ENCODE data around the gene CEL. TPM values are rescaled to one million over a fixed set of nuclear protein-coding genes. Genes with fewer than 3 reads are reported as not detected.
"Not testable (repeated sequence)": the region's sequence is repeated elsewhere in the genome, so short reads cannot be mapped to it uniquely, and the experiment has no call there.

CEL gene
- total RNA-seq, 1 donor from 2014 or later: 3.5 TPM

DNA sequence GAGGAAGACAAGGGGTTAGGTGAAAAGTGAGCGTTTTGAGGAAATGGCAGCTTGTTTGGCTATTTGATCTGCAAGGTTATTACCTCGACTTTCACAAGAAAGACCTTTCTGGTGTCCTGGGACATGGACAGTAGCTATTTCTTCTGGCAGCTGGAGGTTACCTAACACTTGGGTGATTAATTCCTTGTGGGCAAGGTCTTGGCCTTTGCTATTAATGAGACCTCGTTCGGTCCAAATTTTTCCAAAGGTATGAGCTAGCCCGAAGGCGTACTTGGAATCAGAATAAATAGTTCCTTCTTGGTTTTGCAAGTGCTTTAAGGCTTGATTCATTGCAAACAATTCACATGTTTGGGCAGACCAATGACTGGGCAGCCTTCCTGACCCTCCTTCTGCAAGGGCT lies 26.1 kb upstream of the CEL start:
- H3K9me3 Mint-ChIP-seq: no peaks in the 10 kb centered on the region
- no peak for DNase-seq (ENCODE audit: low read depth, low spot score)
- peaks cover 16% of the 10 kb centered on the region for H3K36me3 Mint-ChIP-seq (ENCODE audit: low read depth)
- H3K4me1 Mint-ChIP-seq: peaks cover 23% of the 10 kb centered on the region
- TF ChIP-seq, protein P1, sequence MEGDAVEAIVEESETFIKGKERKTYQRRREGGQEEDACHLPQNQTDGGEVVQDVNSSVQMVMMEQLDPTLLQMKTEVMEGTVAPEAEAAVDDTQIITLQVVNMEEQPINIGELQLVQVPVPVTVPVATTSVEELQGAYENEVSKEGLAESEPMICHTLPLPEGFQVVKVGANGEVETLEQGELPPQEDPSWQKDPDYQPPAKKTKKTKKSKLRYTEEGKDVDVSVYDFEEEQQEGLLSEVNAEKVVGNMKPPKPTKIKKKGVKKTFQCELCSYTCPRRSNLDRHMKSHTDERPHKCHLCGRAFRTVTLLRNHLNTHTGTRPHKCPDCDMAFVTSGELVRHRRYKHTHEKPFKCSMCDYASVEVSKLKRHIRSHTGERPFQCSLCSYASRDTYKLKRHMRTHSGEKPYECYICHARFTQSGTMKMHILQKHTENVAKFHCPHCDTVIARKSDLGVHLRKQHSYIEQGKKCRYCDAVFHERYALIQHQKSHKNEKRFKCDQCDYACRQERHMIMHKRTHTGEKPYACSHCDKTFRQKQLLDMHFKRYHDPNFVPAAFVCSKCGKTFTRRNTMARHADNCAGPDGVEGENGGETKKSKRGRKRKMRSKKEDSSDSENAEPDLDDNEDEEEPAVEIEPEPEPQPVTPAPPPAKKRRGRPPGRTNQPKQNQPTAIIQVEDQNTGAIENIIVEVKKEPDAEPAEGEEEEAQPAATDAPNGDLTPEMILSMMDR (conservative IDR thresholded peaks at IDR 0.05): no peak
- H3K27ac Mint-ChIP-seq (ENCODE audit: unreplicated experiment): no peak overlapping the region
- H3K4me3 Mint-ChIP-seq: peak overlapping the region; percentile 13
- H3K27me3 Mint-ChIP-seq (ENCODE audit: low read depth): no peaks in the 10 kb centered on the region

DNA sequence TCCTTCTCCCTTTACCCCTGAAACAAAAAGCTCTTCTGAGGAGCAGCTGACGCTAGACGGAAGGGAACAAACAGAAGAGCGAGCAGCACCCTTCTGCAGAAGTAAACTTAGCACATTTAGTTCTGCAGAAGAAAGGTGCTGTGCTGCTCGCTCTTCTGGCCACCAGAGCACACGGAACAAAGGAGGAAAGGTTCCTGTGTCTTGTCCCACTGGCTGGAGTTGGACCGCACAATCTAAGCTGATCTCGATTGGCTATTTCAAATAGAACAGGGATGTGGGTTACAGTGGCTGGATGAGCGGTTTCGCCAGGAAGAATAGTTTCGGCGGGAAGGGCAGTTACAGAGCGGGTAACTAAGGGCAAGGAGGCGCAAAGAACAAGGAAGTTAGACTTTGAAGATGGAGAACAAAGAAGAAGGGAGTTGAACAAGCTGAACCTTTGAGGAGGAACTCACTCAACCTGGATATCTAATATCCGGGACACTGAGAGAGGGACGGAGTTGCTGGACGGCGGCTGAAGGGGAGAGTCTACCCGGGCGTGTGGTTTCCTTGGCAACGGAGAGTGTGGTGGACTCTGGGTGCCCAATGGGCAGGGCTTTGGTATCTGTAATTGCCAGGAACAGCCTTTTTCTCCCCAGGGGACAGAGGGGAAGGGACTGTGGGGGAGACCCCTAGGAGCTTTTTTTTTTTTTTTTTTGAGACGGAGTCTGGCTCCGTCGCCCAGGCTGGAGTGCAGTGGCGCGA lies 23.8 kb upstream of the CEL start:
- Mint-ChIP-seq H3K4me1 (peaks cover under 1% of the 10 kb centered on the region), H3K27ac (ENCODE audit: unreplicated experiment) (peak overlapping the region; percentile 52), H3K36me3 (ENCODE audit: low read depth) (peaks cover 16% of the 10 kb centered on the region), H3K9me3 (no peaks in the 10 kb centered on the region), H3K27me3 (ENCODE audit: low read depth) (no peaks in the 10 kb centered on the region), H3K4me3 (no peak overlapping the region)
- DNase-seq (ENCODE audit: low read depth, low spot score): no peak
- TF ChIP-seq, protein P1 (conservative IDR thresholded peaks at IDR 0.05): no peak

DNA sequence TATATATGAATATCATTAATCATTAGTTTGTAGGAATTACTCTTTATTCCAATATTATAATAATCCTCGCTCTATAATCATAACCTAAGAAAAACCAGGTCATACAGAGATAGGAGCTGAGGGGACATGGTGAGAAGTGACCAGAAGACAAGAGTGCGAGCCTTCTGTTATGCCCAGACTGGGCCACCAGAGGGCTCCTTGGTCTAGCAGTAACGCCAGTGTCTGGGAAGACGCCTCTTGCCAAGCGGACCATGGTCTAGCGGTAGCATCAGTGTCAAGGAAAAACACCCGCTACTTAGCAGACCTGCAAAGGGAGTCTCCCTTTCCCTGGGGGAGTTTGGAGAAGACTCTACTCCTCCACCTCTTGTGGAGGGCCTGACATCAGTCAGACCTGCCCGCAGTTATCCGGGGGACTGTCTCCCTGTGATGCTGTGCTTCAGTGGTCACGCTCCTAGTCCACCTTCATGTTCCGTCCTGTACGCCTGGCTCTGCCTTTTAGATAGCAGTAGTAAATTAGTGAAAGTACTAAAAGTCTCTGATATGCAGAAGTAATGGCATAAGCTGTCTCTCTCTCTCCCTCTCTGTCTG lies 20.8 kb upstream of the CEL start:
- H3K4me1 Mint-ChIP-seq; H3K27me3 Mint-ChIP-seq (ENCODE audit: low read depth); H3K27ac Mint-ChIP-seq (ENCODE audit: unreplicated experiment); H3K4me3 Mint-ChIP-seq; H3K9me3 Mint-ChIP-seq: not testable (repeated sequence)
- peak; percentile 57 for DNase-seq (ENCODE audit: low read depth, low spot score)
- TF ChIP-seq, protein P1 (conservative IDR thresholded peaks at IDR 0.05): peak; percentile 69
- H3K36me3 Mint-ChIP-seq (ENCODE audit: low read depth): peaks cover 20% of the 10 kb centered on the region

DNA sequence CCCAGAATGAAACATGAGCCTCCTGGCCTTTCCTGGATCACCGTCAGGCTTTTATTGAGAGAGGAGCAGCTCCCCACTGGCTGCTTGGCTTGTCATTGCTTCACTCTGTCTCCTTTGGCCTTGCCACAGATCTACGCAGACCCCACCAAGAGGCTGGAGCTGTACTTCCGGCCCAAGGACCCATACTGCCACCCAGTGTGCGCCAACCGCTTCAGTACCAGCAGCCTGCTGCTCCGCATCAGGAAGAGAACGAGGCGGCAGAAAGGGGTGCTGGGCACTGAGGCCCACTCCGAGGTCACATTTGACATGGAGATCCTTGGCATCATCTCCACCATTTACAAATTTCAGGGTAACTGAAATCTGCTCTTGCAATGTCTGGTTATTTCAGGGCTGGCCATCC lies 19.8 kb upstream of the CEL start:
- DNase-seq (ENCODE audit: low read depth, low spot score): no peak
- Mint-ChIP-seq H3K27ac (ENCODE audit: unreplicated experiment) (no peak overlapping the region), H3K4me3 (no peak overlapping the region), H3K4me1 (no peaks in the 10 kb centered on the region), H3K27me3 (ENCODE audit: low read depth) (no peaks in the 10 kb centered on the region), H3K36me3 (ENCODE audit: low read depth) (peaks cover 17% of the 10 kb centered on the region), H3K9me3 (no peaks in the 10 kb centered on the region)
- TF ChIP-seq, protein P1 (conservative IDR thresholded peaks at IDR 0.05): no peak

DNA sequence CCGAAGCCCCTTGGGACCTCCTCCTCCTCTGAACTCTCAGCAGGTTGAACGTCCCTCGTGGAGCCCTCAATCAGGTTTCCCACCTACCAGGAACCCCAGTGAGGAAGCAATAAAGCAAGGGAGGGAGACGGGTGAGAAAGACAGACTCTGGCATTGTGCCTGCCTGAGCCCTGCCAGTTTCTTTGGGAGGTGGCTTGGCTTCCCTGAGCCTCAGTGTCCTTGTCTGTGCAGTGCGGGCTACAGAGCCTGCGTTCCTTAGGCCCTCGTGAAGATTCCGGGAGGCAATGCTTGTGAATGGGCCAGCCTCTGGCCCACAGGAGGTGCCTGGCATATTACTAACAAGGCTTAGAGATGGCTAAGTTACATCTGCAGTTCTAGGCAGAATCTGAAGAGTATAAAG lies 19.1 kb upstream of the CEL start:
- no peaks in the 10 kb centered on the region for H3K9me3 Mint-ChIP-seq
- H3K4me1 Mint-ChIP-seq: no peaks in the 10 kb centered on the region
- H3K27me3 Mint-ChIP-seq (ENCODE audit: low read depth): no peaks in the 10 kb centered on the region
- TF ChIP-seq, protein P1 (conservative IDR thresholded peaks at IDR 0.05): no peak
- no peak overlapping the region for H3K27ac Mint-ChIP-seq (ENCODE audit: unreplicated experiment)
- no peak for DNase-seq (ENCODE audit: low read depth, low spot score)
- peaks cover 16% of the 10 kb centered on the region for H3K36me3 Mint-ChIP-seq (ENCODE audit: low read depth)
- H3K4me3 Mint-ChIP-seq: no peak overlapping the region

All from neural crest cell (in vitro differentiated cells).